ENCODE data around the gene PTPRF.

- no peak for TF ChIP-seq POLR2A (IDR thresholded peaks at IDR 0.05; ENCODE audit: low read depth, low read length)
- no peak for TF ChIP-seq POLR2AphosphoS5 (IDR thresholded peaks at IDR 0.05; ENCODE audit: low read depth, low read length)
Observed at GRCh38 chr1:43616383-43616782, 85.7 kb downstream of the PTPRF start.
